GM12874 (cell line): ENCODE measurements around the gene OR2W3.

ENCODE experiments used
- CTCF ChIP-seq: IDR thresholded peaks from 2 replicates; pipeline ENCODE4 v1.5.1; 2011; ENCODE audit warnings: low read depth, mild to moderate bottlenecking, control low read depth, low read length, moderate library complexity; ENCODE audit not compliant: insufficient read depth

Gene OR2W3

GRCh38 chr1:247895163-247895637, at the start of gene OR2W3:
Gene OR2W3, plus strand, starts transcription at chr1:247895587. Its CDS starts 0 bp downstream, at chr1:247895587.
- no peak for TF ChIP-seq CTCF

GRCh38 chr1:247845693-247846017, 49.7 kb upstream of the OR2W3 start:
- TF ChIP-seq CTCF, result no peak

- TF ChIP-seq CTCF, result no peak
Measured at GRCh38 chr1:247848346-247848745, 47.0 kb upstream of the OR2W3 start.

GRCh38 chr1:247849616-247850015, 45.8 kb upstream of the OR2W3 start:
- no peak for TF ChIP-seq CTCF

- no peak for TF ChIP-seq CTCF
Measured at GRCh38 chr1:247854899-247855545, 40.4 kb upstream of the OR2W3 start.

GRCh38 chr1:247855911-247856310, 39.5 kb upstream of the OR2W3 start:
- no peak for TF ChIP-seq CTCF

GRCh38 chr1:247857069-247857984, 38.1 kb upstream of the OR2W3 start, which contains the start of gene TRIM58:
Gene TRIM58, plus strand, starts transcription at chr1:247857187. Its CDS starts 60 bp downstream, at chr1:247857247.
- TF ChIP-seq CTCF, result peak; percentile 58
